OCI-LY1 (cell line): ENCODE measurements around the gene PDS5B.

Experiments used
- H2AFZ ChIP-seq: fragments of 200-600 bp; sonication (generic), shearing (Covaris generic); 2 replicates; pipeline ENCODE4 v1.6.0; 2014; ENCODE audit warnings: antibody characterized with exemption, mild to moderate bottlenecking, low read length
- H3F3A ChIP-seq: fragments of 200-600 bp; sonication (generic), shearing (Covaris generic); 2 replicates; pipeline ENCODE4 v1.6.0; 2014; ENCODE audit warnings: mild to moderate bottlenecking, antibody characterized with exemption, low read length, moderate library complexity; ENCODE audit not compliant: insufficient read depth
- H3K27ac ChIP-seq: fragments of 200-600 bp; sonication (generic); 2 replicates; pipeline ENCODE4 v1.5.1; 2014; ENCODE audit warnings: low read length, mixed run types, mild to moderate bottlenecking, low read depth; ENCODE audit not compliant: poor library complexity, severe bottlenecking
- H3K27me3 ChIP-seq: fragments of 200-600 bp; sonication (generic); 2 replicates; pipeline ENCODE4 v1.6.0; 2014; ENCODE audit warnings: antibody characterized with exemption, mild to moderate bottlenecking, low read length, moderate library complexity; ENCODE audit not compliant: insufficient read depth
- H3K36me3 ChIP-seq: fragments of 200-600 bp; sonication (generic); 2 replicates; pipeline ENCODE4 v1.6.1; 2014; ENCODE audit warnings: mild to moderate bottlenecking, antibody characterized with exemption, low read length, moderate library complexity, mixed read lengths; ENCODE audit not compliant: insufficient read depth
- H3K4me1 ChIP-seq: fragments of 200-600 bp; sonication (generic); 2 replicates; pipeline ENCODE4 v1.5.1; 2014; ENCODE audit warnings: mild to moderate bottlenecking, low read length, moderate library complexity; ENCODE audit not compliant: insufficient read depth, severe bottlenecking
- H3K4me2 ChIP-seq: fragments of 200-600 bp; sonication (generic), shearing (Covaris generic); 2 replicates; pipeline ENCODE4 v1.6.1; 2014; ENCODE audit warnings: low read length
- H3K4me3 ChIP-seq: fragments of 200-600 bp; sonication (generic); 2 replicates; pipeline ENCODE4 v1.5.1; 2014; ENCODE audit warnings: low read length, low read depth, mild to moderate bottlenecking, mixed read lengths; ENCODE audit not compliant: poor library complexity, severe bottlenecking
- H3K79me2 ChIP-seq: fragments of 200-600 bp; shearing (Covaris generic); 2 replicates; pipeline ENCODE4 v1.6.1; 2016; ENCODE audit warnings: mixed run types, low read length, mixed read lengths; ENCODE audit not compliant: insufficient read depth
- H3K9ac ChIP-seq: fragments of 200-600 bp; sonication (generic), shearing (Covaris generic); 2 replicates; pipeline ENCODE4 v1.6.1; 2014; ENCODE audit warnings: mild to moderate bottlenecking, low read length, mixed read lengths
- H3K9me2 ChIP-seq: fragments of 200-600 bp; sonication (generic), shearing (Covaris generic); 2 replicates; pipeline ENCODE4 v1.6.1; 2014; ENCODE audit warnings: low read depth, mild to moderate bottlenecking, low read length, mixed read lengths
- H3K9me3 ChIP-seq: fragments of 200-600 bp; shearing (Covaris generic); 2 replicates; pipeline ENCODE4 v1.6.1; 2014; ENCODE audit warnings: low read length, mixed read lengths
- H4K20me1 ChIP-seq: fragments of 200-600 bp; sonication (generic), shearing (Covaris generic); 2 replicates; pipeline ENCODE4 v1.6.0; 2016; ENCODE audit warnings: mild to moderate bottlenecking, low read length; ENCODE audit not compliant: insufficient read depth
- EZH2 ChIP-seq: fragments of 200-600 bp; sonication (generic), shearing (Covaris generic); IDR thresholded peaks from 2 replicates; pipeline ENCODE4 v1.8.0; 2017; ENCODE audit warnings: borderline replicate concordance, mixed run types, mild to moderate bottlenecking, antibody characterized with exemption, low read length, moderate library complexity, mixed read lengths
- TF ChIP-seq, protein P1 (sequence below): fragments of 200-600 bp; sonication (generic), shearing (Covaris generic); IDR thresholded peaks from 2 replicates; pipeline ENCODE4 v1.5.1; 2017; ENCODE audit warnings: mild to moderate bottlenecking, antibody characterized with exemption, low read length, moderate library complexity, mixed read lengths

Gene PDS5B

DNA sequence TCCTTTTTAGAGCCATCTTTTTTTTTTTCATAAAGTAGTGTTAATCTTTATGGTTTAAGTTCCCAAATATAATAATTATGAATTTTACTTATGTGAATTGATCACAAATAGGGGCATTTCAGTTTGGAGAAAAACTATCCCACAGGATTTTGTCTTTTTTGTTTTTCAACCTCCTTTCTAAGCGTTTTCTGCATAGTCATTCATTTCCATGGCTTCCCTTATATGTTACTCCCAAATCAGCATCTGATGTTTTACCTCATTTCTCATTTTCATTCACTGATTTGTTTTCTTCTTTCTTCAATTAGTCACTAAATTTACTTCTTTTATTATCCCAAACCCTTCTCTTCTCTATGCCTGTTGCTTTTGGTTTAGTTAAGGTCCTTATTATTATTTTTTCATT lies 24.7 kb downstream of the PDS5B start:
- H3K36me3 ChIP-seq: no peaks in the 10 kb centered on the region; the same call in 1 of the 2 replicates
- H3K9ac ChIP-seq: no peak overlapping the region
- no peaks in the 10 kb centered on the region for H3K4me1 ChIP-seq
- H3F3A ChIP-seq: no peaks in the 10 kb centered on the region
- no peaks in the 10 kb centered on the region for H4K20me1 ChIP-seq
- no peak overlapping the region for H3K4me2 ChIP-seq
- no peaks in the 10 kb centered on the region for H3K9me3 ChIP-seq
- H3K4me3 ChIP-seq: no peak overlapping the region
- H3K27me3 ChIP-seq: no peaks in the 10 kb centered on the region
- H3K27ac ChIP-seq: no peak overlapping the region
- no peak for TF ChIP-seq EZH2
- TF ChIP-seq, protein P1, sequence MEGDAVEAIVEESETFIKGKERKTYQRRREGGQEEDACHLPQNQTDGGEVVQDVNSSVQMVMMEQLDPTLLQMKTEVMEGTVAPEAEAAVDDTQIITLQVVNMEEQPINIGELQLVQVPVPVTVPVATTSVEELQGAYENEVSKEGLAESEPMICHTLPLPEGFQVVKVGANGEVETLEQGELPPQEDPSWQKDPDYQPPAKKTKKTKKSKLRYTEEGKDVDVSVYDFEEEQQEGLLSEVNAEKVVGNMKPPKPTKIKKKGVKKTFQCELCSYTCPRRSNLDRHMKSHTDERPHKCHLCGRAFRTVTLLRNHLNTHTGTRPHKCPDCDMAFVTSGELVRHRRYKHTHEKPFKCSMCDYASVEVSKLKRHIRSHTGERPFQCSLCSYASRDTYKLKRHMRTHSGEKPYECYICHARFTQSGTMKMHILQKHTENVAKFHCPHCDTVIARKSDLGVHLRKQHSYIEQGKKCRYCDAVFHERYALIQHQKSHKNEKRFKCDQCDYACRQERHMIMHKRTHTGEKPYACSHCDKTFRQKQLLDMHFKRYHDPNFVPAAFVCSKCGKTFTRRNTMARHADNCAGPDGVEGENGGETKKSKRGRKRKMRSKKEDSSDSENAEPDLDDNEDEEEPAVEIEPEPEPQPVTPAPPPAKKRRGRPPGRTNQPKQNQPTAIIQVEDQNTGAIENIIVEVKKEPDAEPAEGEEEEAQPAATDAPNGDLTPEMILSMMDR: no peak
- H3K79me2 ChIP-seq: peaks cover 75% of the 10 kb centered on the region
- no peak overlapping the region for H2AFZ ChIP-seq
- H3K9me2 ChIP-seq: no peaks in the 10 kb centered on the region

DNA sequence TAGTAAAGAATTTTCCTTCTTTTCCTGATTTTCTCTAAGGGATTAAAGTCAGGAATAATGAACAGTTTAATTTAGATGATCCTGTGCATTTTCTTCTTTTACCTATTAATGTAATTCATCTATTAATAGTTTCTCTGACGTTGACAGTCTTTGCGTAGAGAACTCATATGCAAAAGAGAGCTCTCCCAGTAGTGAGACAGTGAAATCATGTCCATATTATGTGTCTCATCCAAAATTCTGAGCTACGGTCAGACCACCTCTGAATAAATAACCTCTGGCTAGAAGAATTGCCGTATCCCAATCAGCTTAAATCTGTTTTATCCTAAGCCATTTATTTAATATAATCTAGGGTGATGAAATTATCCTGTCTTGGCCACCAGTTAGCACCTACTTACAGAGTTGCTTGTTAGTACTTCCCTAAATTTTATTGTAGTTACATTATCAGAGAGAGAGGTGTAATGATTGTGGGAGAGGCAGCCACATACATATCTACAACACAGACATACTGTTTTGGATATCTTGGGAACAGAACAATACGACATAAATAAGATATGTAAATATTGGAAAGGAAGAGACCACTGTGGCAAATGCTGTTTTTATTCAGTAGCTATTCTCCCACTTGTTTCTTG lies 30.7 kb downstream of the PDS5B start:
- H3K9me3 ChIP-seq: no peaks in the 10 kb centered on the region
- no peak overlapping the region for H2AFZ ChIP-seq
- no peaks in the 10 kb centered on the region; the same call in 1 of the 2 replicates for H3K36me3 ChIP-seq
- no peaks in the 10 kb centered on the region for H3K9me2 ChIP-seq
- no peaks in the 10 kb centered on the region for H3F3A ChIP-seq
- H3K4me3 ChIP-seq: no peak overlapping the region
- peaks cover 93% of the 10 kb centered on the region for H3K79me2 ChIP-seq
- H3K4me2 ChIP-seq: no peak overlapping the region
- H3K27me3 ChIP-seq: no peaks in the 10 kb centered on the region
- no peak for TF ChIP-seq EZH2
- TF ChIP-seq, protein P1: no peak
- no peak overlapping the region for H3K27ac ChIP-seq
- H3K4me1 ChIP-seq: no peaks in the 10 kb centered on the region
- H4K20me1 ChIP-seq: no peaks in the 10 kb centered on the region
- no peak overlapping the region for H3K9ac ChIP-seq

DNA sequence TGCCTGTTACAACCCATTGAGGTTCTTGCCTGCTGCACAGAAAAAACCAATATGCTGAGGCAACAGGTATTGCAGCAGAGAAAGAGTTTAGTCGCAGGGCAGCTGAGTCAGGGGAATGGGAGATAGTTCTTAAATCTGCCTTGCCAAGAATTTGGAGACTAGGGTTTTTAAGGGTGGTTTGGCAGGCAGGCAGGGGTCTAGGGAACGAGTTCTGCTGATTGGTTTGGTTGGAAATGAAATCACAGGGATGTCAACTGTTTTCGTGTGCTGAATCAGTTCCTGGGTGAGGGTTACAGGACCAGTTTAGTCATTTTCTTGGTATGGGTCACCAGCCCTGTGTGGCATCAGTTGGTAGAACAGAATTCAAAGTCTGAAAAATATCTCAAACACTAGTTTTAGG lies 36.6 kb downstream of the PDS5B start:
- H2AFZ ChIP-seq: no peak overlapping the region
- no peak overlapping the region for H3K4me2 ChIP-seq
- no peaks in the 10 kb centered on the region for H3K27me3 ChIP-seq
- peaks cover 98% of the 10 kb centered on the region for H3K79me2 ChIP-seq
- no peaks in the 10 kb centered on the region for H3F3A ChIP-seq
- no peak overlapping the region for H3K4me3 ChIP-seq
- H3K9me2 ChIP-seq: no peaks in the 10 kb centered on the region
- H3K36me3 ChIP-seq: no peaks in the 10 kb centered on the region
- H3K27ac ChIP-seq: no peak overlapping the region
- H3K4me1 ChIP-seq: no peaks in the 10 kb centered on the region
- H3K9me3 ChIP-seq: no peaks in the 10 kb centered on the region
- no peaks in the 10 kb centered on the region for H4K20me1 ChIP-seq
- TF ChIP-seq EZH2: no peak
- TF ChIP-seq, protein P1: no peak
- no peak overlapping the region for H3K9ac ChIP-seq
